NCI-H1436 (cell line): ENCODE results near the gene NRG2.

Source experiments
- DNase-seq: peaks from one replicate; lab custom pipeline; 2025; lab: John Stamatoyannopoulos, UW

NRG2 gene

GRCh38 chr5:139811274-139811607 lies 231.9 kb downstream of the NRG2 start:
- DNase-seq, result no peak

GRCh38 chr5:139810341-139811273 lies 232.5 kb downstream of the NRG2 start:
- DNase-seq, result no peak

GRCh38 chr5:139809331-139809810 lies 233.7 kb downstream of the NRG2 start:
- DNase-seq, result no peak

- DNase-seq, result no peak
Measured at GRCh38 chr5:139808481-139809330, 234.4 kb downstream of the NRG2 start.

- no peak for DNase-seq
Measured at GRCh38 chr5:139807647-139808030, 235.5 kb downstream of the NRG2 start.

GRCh38 chr5:139806726-139807646 lies 236.1 kb downstream of the NRG2 start:
- no peak for DNase-seq

GRCh38 chr5:139806111-139806510 lies 237.0 kb downstream of the NRG2 start:
- no peak for DNase-seq

- DNase-seq, result no peak
Measured at GRCh38 chr5:139805545-139805944, 237.6 kb downstream of the NRG2 start.

GRCh38 chr5:139804800-139805397 lies 238.2 kb downstream of the NRG2 start:
- DNase-seq, result no peak

- no peak for DNase-seq
Measured at GRCh38 chr5:139803978-139804377, 239.1 kb downstream of the NRG2 start.

GRCh38 chr5:139799359-139799758 lies 243.7 kb downstream of the NRG2 start:
- DNase-seq, result no peak

- DNase-seq, result no peak
Measured at GRCh38 chr5:139798883-139799282, 244.2 kb downstream of the NRG2 start.

GRCh38 chr5:139797856-139798510 lies 245.1 kb downstream of the NRG2 start:
- no peak for DNase-seq

GRCh38 chr5:139797335-139797734 lies 245.8 kb downstream of the NRG2 start:
- DNase-seq, result no peak
